SJSA1 (cell line): ENCODE results near the gene INSC. TPM values are rescaled to one million over a fixed set of nuclear protein-coding genes. Genes with fewer than 3 reads are reported as not detected.

ENCODE experiments used
- DNase-seq, 2 experiments: peaks; one replicate each; pipeline ENCODE4 v3.0.0-alpha.2; 2015 to 2020; ENCODE audit warnings: low spot score in 2 of 2, low read depth in 1 of 2
- H3K27ac ChIP-seq: fragments of 250-450 bp; sonication (Bioruptor Pico); 2 replicates; pipeline ENCODE4 v1.5.1; 2020; ENCODE audit warnings: mild to moderate bottlenecking, moderate library complexity
- H3K27me3 ChIP-seq: fragments of 250-450 bp; sonication (Bioruptor Pico); replicated peaks from 2 replicates; pipeline ENCODE4 v1.5.1; 2020; ENCODE audit warnings: mild to moderate bottlenecking, moderate library complexity
- H3K36me3 ChIP-seq: fragments of 250-450 bp; sonication (Bioruptor Pico); 2 replicates; pipeline ENCODE4 v1.5.1; 2020; ENCODE audit warnings: mild to moderate bottlenecking
- H3K4me1 ChIP-seq: fragments of 250-450 bp; sonication (Bioruptor Pico); replicated peaks from 2 replicates; pipeline ENCODE4 v1.6.1; 2021; ENCODE audit warnings: mild to moderate bottlenecking
- H3K4me3 ChIP-seq: fragments of 250-450 bp; sonication (Bioruptor Pico); 2 replicates; pipeline ENCODE4 v1.5.1; 2020; ENCODE audit warnings: mild to moderate bottlenecking
- H3K9me3 ChIP-seq: fragments of 250-450 bp; sonication (Bioruptor Pico); replicated peaks from 2 replicates; pipeline ENCODE4 v1.5.1; 2020; ENCODE audit warnings: mild to moderate bottlenecking
- total RNA-seq: library from RNA; depleted of rRNA; stranded (reverse); fragments of >200 nt; shearing (Covaris generic); gene quantifications from 2 replicates; pipeline ENCODE4 v1.2.3, GENCODE V29; 2014

The INSC gene
- total RNA-seq, 1 experiment from 2014 or later, result 0.26 TPM

- no peaks in the 10 kb centered on the region; the same call in 1 of the 2 replicates for H3K9me3 ChIP-seq
- H3K4me3 ChIP-seq, result no peak overlapping the region
- no peaks in the 10 kb centered on the region for H3K36me3 ChIP-seq
- H3K27ac ChIP-seq, result no peak overlapping the region
- peaks cover 8% of the 10 kb centered on the region; the same call in 1 of the 2 replicates for H3K27me3 ChIP-seq
- H3K4me1 ChIP-seq, result no peaks in the 10 kb centered on the region
- no peak for DNase-seq
Measured at GRCh38 chr11:15097411-15097810, 17.3 kb upstream of the INSC start.

- Histone ChIP-seq H3K27me3 (peaks cover 8% of the 10 kb centered on the region; the same call in 1 of the 2 replicates), H3K9me3 (no peaks in the 10 kb centered on the region; the same call in 1 of the 2 replicates), H3K36me3 (no peaks in the 10 kb centered on the region), H3K27ac (no peak overlapping the region), H3K4me3 (no peak overlapping the region), H3K4me1 (no peaks in the 10 kb centered on the region)
- no peak for DNase-seq
Measured at GRCh38 chr11:15099267-15099666, 15.5 kb upstream of the INSC start.

- no peaks in the 10 kb centered on the region; the same call in 1 of the 2 replicates for H3K9me3 ChIP-seq
- no peaks in the 10 kb centered on the region for H3K36me3 ChIP-seq
- H3K27me3 ChIP-seq, result peaks cover 8% of the 10 kb centered on the region; the same call in 1 of the 2 replicates
- peak; percentile 63 to 75 for DNase-seq
- no peak overlapping the region for H3K4me3 ChIP-seq
- H3K4me1 ChIP-seq, result peaks cover 10% of the 10 kb centered on the region
- H3K27ac ChIP-seq, result no peak overlapping the region
Measured at GRCh38 chr11:15101072-15101709, 13.5 kb upstream of the INSC start.

- no peak overlapping the region for H3K4me3 ChIP-seq
- peaks cover 34% of the 10 kb centered on the region for H3K4me1 ChIP-seq
- no peaks in the 10 kb centered on the region for H3K36me3 ChIP-seq
- H3K27me3 ChIP-seq, result no peaks in the 10 kb centered on the region
- no peak overlapping the region for H3K27ac ChIP-seq
- no peaks in the 10 kb centered on the region for H3K9me3 ChIP-seq
- no peak for DNase-seq
Measured at GRCh38 chr11:15104166-15104565, 10.6 kb upstream of the INSC start.

- H3K36me3 ChIP-seq, result no peaks in the 10 kb centered on the region
- peak overlapping the region; percentile 66 for H3K27ac ChIP-seq
- peaks cover 34% of the 10 kb centered on the region for H3K4me1 ChIP-seq
- no peaks in the 10 kb centered on the region for H3K27me3 ChIP-seq
- DNase-seq, result peak; percentile 74 to 77
- H3K9me3 ChIP-seq, result no peaks in the 10 kb centered on the region
- no peak overlapping the region for H3K4me3 ChIP-seq
Measured at GRCh38 chr11:15106201-15106965, 8.3 kb upstream of the INSC start.

GRCh38 chr11:15107730-15108515 lies 6.8 kb upstream of the INSC start:
- no peaks in the 10 kb centered on the region for H3K9me3 ChIP-seq
- H3K27me3 ChIP-seq, result no peaks in the 10 kb centered on the region
- no peaks in the 10 kb centered on the region for H3K36me3 ChIP-seq
- DNase-seq, result peak in 1 of 2 experiments; percentile 26
- peaks cover 34% of the 10 kb centered on the region for H3K4me1 ChIP-seq
- H3K27ac ChIP-seq, result peak overlapping the region; percentile 1; the same call in 1 of the 2 replicates
- H3K4me3 ChIP-seq, result no peak overlapping the region

GRCh38 chr11:15108592-15109130 lies 6.1 kb upstream of the INSC start:
- no peak for DNase-seq
- Histone ChIP-seq H3K4me3 (no peak overlapping the region), H3K27ac (no peak overlapping the region), H3K4me1 (peaks cover 34% of the 10 kb centered on the region), H3K36me3 (no peaks in the 10 kb centered on the region), H3K27me3 (no peaks in the 10 kb centered on the region), H3K9me3 (no peaks in the 10 kb centered on the region)

GRCh38 chr11:15109602-15110001 lies 5.1 kb upstream of the INSC start:
- Histone ChIP-seq H3K27ac (no peak overlapping the region), H3K36me3 (no peaks in the 10 kb centered on the region), H3K27me3 (no peaks in the 10 kb centered on the region; the same call in 1 of the 2 replicates), H3K4me3 (no peak overlapping the region), H3K9me3 (no peaks in the 10 kb centered on the region), H3K4me1 (peaks cover 37% of the 10 kb centered on the region)
- no peak for DNase-seq

GRCh38 chr11:15111215-15111614 lies 3.5 kb upstream of the INSC start:
- H3K4me3 ChIP-seq, result no peak overlapping the region
- no peak for DNase-seq
- H3K36me3 ChIP-seq, result no peaks in the 10 kb centered on the region
- peaks cover 27% of the 10 kb centered on the region for H3K4me1 ChIP-seq
- H3K27ac ChIP-seq, result no peak overlapping the region
- H3K9me3 ChIP-seq, result no peaks in the 10 kb centered on the region
- H3K27me3 ChIP-seq, result peaks cover 4% of the 10 kb centered on the region; the same call in 1 of the 2 replicates

GRCh38 chr11:15112131-15112541 lies 2.6 kb upstream of the INSC start:
- no peak overlapping the region for H3K4me3 ChIP-seq
- no peaks in the 10 kb centered on the region for H3K9me3 ChIP-seq
- H3K36me3 ChIP-seq, result no peaks in the 10 kb centered on the region
- H3K27me3 ChIP-seq, result peaks cover 4% of the 10 kb centered on the region; the same call in 1 of the 2 replicates
- no peak for DNase-seq
- no peak overlapping the region for H3K27ac ChIP-seq
- H3K4me1 ChIP-seq, result peaks cover 17% of the 10 kb centered on the region

- peaks cover 4% of the 10 kb centered on the region; the same call in 1 of the 2 replicates for H3K27me3 ChIP-seq
- no peaks in the 10 kb centered on the region for H3K36me3 ChIP-seq
- H3K4me3 ChIP-seq, result no peak overlapping the region
- DNase-seq, result no peak
- peaks cover 5% of the 10 kb centered on the region for H3K4me1 ChIP-seq
- H3K27ac ChIP-seq, result no peak overlapping the region
- H3K9me3 ChIP-seq, result no peaks in the 10 kb centered on the region
Measured at GRCh38 chr11:15113381-15113780, 1.3 kb upstream of the INSC start.

GRCh38 chr11:15115686-15116085 lies 963 bp downstream of the INSC start:
- Histone ChIP-seq H3K36me3 (no peaks in the 10 kb centered on the region), H3K27me3 (peaks cover 4% of the 10 kb centered on the region; the same call in 1 of the 2 replicates), H3K4me1 (peaks cover 3% of the 10 kb centered on the region; the same call in 1 of the 2 replicates), H3K27ac (no peak overlapping the region), H3K9me3 (no peaks in the 10 kb centered on the region), H3K4me3 (no peak overlapping the region)
- no peak for DNase-seq

GRCh38 chr11:15117751-15118150 lies 3.0 kb downstream of the INSC start:
- H3K4me3 ChIP-seq, result no peak overlapping the region
- no peaks in the 10 kb centered on the region for H3K36me3 ChIP-seq
- no peak for DNase-seq
- H3K27me3 ChIP-seq, result peaks cover 4% of the 10 kb centered on the region; the same call in 1 of the 2 replicates
- H3K4me1 ChIP-seq, result peaks cover 3% of the 10 kb centered on the region; the same call in 1 of the 2 replicates
- H3K27ac ChIP-seq, result no peak overlapping the region
- H3K9me3 ChIP-seq, result no peaks in the 10 kb centered on the region
